HepG2 (cell line): ENCODE results near the gene MYEOV. TPM values are rescaled to one million over a fixed set of nuclear protein-coding genes. Genes with fewer than 3 reads are reported as not detected.

Experiments
- ATAC-seq: fragments of 200-7000 bp; cut with Tn5 transposase; 3 replicates; pipeline ENCODE4 v1.9.1; 2020; ENCODE audit warnings: mild to moderate bottlenecking, moderate library complexity
- BruUV-seq: library from RNA; stranded (reverse); fragments of 400-500 nt; replicated peaks from 2 replicates; lab custom pipeline; 2021; lab: Mats Ljungman, UMichigan
- CTCF ChIA-PET: fragments of 300-600 bp; formaldehyde crosslinking; extraction: SDS; loops from one replicate; lab custom pipeline; 2021; ENCODE audit warnings: low total read pairs, inconsistent platforms, low intra/inter-chr PET ratio; lab: Yijun Ruan, JAX
- POLR2A ChIA-PET: fragments of 350-600 bp; sonication (Branson Sonifier 250); formaldehyde crosslinking; loops from one replicate; lab custom pipeline; 2020; ENCODE audit warnings: antibody characterized with exemption, inconsistent platforms; lab: Yijun Ruan, JAX
- DNase-seq: peaks from one replicate; pipeline ENCODE4 v3.0.0-alpha.2; 2015; ENCODE audit warnings: low spot score
- FAIRE-seq: peaks from 3 replicates; lab custom pipeline; 2011; peaks lifted over from hg19 to GRCh38; lab: Jason Lieb, UNC
- H2AFZ ChIP-seq: one replicate; pipeline ENCODE4 v1.6.1; 2011; ENCODE audit warnings: low read length, inconsistent platforms
- H3K27ac ChIP-seq: fragments of 300-600 bp; 3 replicates; pipeline ENCODE4 v1.8.0; 2011; ENCODE audit warnings: mixed run types, mild to moderate bottlenecking, mixed read lengths, low read length, inconsistent platforms; ENCODE audit not compliant: insufficient read depth; ENCODE audit errors: extremely low read length
- H3K27me3 ChIP-seq, 2 experiments: fragments of 200-600 bp in 1 of 2; 2 replicates in 1 of 2; 3 replicates in 1 of 2; pipeline versions ENCODE4 v1.6.0 to v1.8.0; 2011; ENCODE audit warnings: low read length in 2 of 2, mild to moderate bottlenecking in 2 of 2, moderate library complexity in 2 of 2, inconsistent platforms in 1 of 2; ENCODE audit not compliant: insufficient read depth in 2 of 2, control insufficient read depth in 1 of 2
- H3K36me3 ChIP-seq, 2 experiments: fragments of 200-600 bp in 1 of 2; replicated peaks in 1 of 2; 2 replicates in 1 of 2; 3 replicates in 1 of 2; pipeline versions ENCODE4 v1.5.1 to v1.8.0; 2011; ENCODE audit warnings: low read length in 2 of 2, inconsistent platforms in 1 of 2; ENCODE audit not compliant: insufficient read depth in 2 of 2, control insufficient read depth in 1 of 2
- H3K4me1 ChIP-seq: 2 replicates; pipeline ENCODE4 v1.5.1; 2012; ENCODE audit warnings: low read length, inconsistent platforms; ENCODE audit not compliant: insufficient read depth
- H3K4me2 ChIP-seq: 2 replicates; pipeline ENCODE4 v1.6.0; 2011; ENCODE audit warnings: low read depth, low read length, inconsistent platforms
- H3K4me3 ChIP-seq, 3 experiments: fragments of 200-600 bp in 1 of 3; sonication (generic), shearing (Covaris generic) in 1 of 3; replicated peaks in 1 of 3; 2 replicates each; pipeline ENCODE4 v1.5.1; 2011 to 2016; ENCODE audit warnings: low read length in 3 of 3, inconsistent platforms in 2 of 3, low read depth in 2 of 3, mild to moderate bottlenecking in 2 of 3, control low read depth in 1 of 3, mixed read lengths in 1 of 3; ENCODE audit not compliant: insufficient read depth in 1 of 3
- H3K79me2 ChIP-seq: one replicate; pipeline ENCODE4 v1.6.1; 2011; ENCODE audit warnings: low read length, inconsistent platforms; ENCODE audit not compliant: insufficient read depth
- H3K9ac ChIP-seq: 2 replicates; pipeline ENCODE4 v1.6.0; 2011; ENCODE audit warnings: mild to moderate bottlenecking, low read depth, low read length, inconsistent platforms; ENCODE audit not compliant: insufficient read depth
- H3K9me3 ChIP-seq: 2 replicates; pipeline ENCODE4 v1.5.1; 2012; ENCODE audit warnings: mild to moderate bottlenecking, low read length
- H4K20me1 ChIP-seq: 2 replicates; pipeline ENCODE4 v1.6.0; 2011; ENCODE audit warnings: inconsistent platforms, mild to moderate bottlenecking, low read length, moderate library complexity; ENCODE audit not compliant: insufficient read depth
- FUBP1 ChIP-seq: sonication (generic); formaldehyde crosslinking; IDR thresholded peaks from 2 replicates; pipeline ENCODE4 v1.5.1; 2020; ENCODE audit warnings: missing genetic modification reagents, mild to moderate bottlenecking, borderline replicate concordance
- KDM4B ChIP-seq: sonication (generic); formaldehyde crosslinking; IDR thresholded peaks from 2 replicates; pipeline ENCODE4 v1.4.0; 2020; ENCODE audit warnings: missing genetic modification reagents
- TCF12 ChIP-seq, 2 experiments: fragments of 450-650 bp in 1 of 2; sonication (generic) in 1 of 2; formaldehyde crosslinking in 1 of 2; IDR thresholded peaks; 2 replicates each; pipeline versions ENCODE4 v1.6.1 to v1.8.0; 2017 to 2022; ENCODE audit warnings: antibody characterized with exemption in 1 of 2, mild to moderate bottlenecking in 1 of 2, missing genetic modification reagents in 1 of 2, moderate library complexity in 1 of 2
- THAP11 ChIP-seq: IDR thresholded peaks from 2 replicates; pipeline ENCODE4 v1.6.1; 2016; ENCODE audit warnings: missing biosample characterization, missing genetic modification reagents
- THAP8 ChIP-seq: sonication (generic); formaldehyde crosslinking; IDR thresholded peaks from 2 replicates; pipeline ENCODE4 v1.5.1; 2020; ENCODE audit warnings: missing genetic modification reagents, mild to moderate bottlenecking, borderline replicate concordance
- ZMYM2 ChIP-seq: sonication (generic); formaldehyde crosslinking; IDR thresholded peaks from 2 replicates; pipeline ENCODE4 v1.8.0; 2022; ENCODE audit warnings: mild to moderate bottlenecking, missing genetic modification reagents
- ZNF720 ChIP-seq: sonication (generic); formaldehyde crosslinking; IDR thresholded peaks from 2 replicates; pipeline ENCODE4 v1.4.0; 2020; ENCODE audit warnings: missing genetic modification reagents
- WGBS: methylation state at CpG from one replicate; pipeline ENCODE4 v1.1.6; 2017; ENCODE audit warnings: low lambda C conversion rate; 5-methylcytosine and 5-hydroxymethylcytosine counted together
- in situ Hi-C: cut with HindIII; loops from 2 replicates; pipeline ENCODE4 v1.10.0; 2017; ENCODE audit warnings: low pct_unique_long_range_greater_than_20kb; ENCODE audit not compliant: extremely low pct_ligation_motif_present
- intact Hi-C: fragments of 100-400 bp; cut with micrococcal nuclease; formaldehyde crosslinking; loops from one replicate; pipeline ENCODE4 v1.10.0; 2022; ENCODE audit not compliant: unreplicated experiment
- polyA plus RNA-seq, 8 experiments: library from polyadenylated mRNA; depleted of rRNA in 3 of 8; stranded (reverse) in 7 of 8; unstranded in 1 of 8; fragments of >200 nt; fragmentation: Illumina TruSeq in 4 of 8; extraction: Trizol in 4 of 8; gene quantifications; 2 replicates each; pipeline versions ENCODE4 v1.2.1 to v1.2.3, GENCODE V29; 2011 to 2016; ENCODE audit warnings: low read depth in 4 of 8, missing spikeins in 1 of 8, mixed read lengths in 1 of 8; ENCODE audit not compliant: insufficient read depth in 1 of 8
- total RNA-seq, 5 experiments: library from RNA; depleted of rRNA; stranded (reverse); fragments of >200 nt; fragmentation: Illumina TruSeq; extraction: Trizol; gene quantifications; 2 replicates each; pipeline ENCODE4 v1.2.3, GENCODE V29; 2016; ENCODE audit warnings: low read depth in 1 of 5

MYEOV gene
- total and polyA plus RNA-seq, 2 of the 13 experiments (the other 11 are each of a cell fraction or from before 2014, with no cell fraction given): 0.33 to 1.8 TPM

- TF ChIP-seq TCF12 (IDR thresholded peaks at IDR 0.05) (no peak), TCF12 (CRISPR knock-in tag; IDR thresholded peaks at IDR 0.05) (no peak), ZNF720 (no peak), THAP11 (CRISPR knock-in tag) (no peak), FUBP1 (no peak), THAP8 (CRISPR knock-in tag) (no peak)
Measured at GRCh38 chr11:69329581-69329980, 35.6 kb downstream of the MYEOV start (continued).

- H3K4me3 ChIP-seq: no peak overlapping the region
- no peaks in the 10 kb centered on the region for H4K20me1 ChIP-seq
- no peaks in the 10 kb centered on the region for H3K4me1 ChIP-seq
- in situ Hi-C loops (no loop called here), intact Hi-C loops (no loop called here)
- no peak overlapping the region for H2AFZ ChIP-seq
- ChIA-PET POLR2A (no interaction called here), CTCF (no interaction called here)
- no peak overlapping the region for H3K9ac ChIP-seq
- DNase-seq (no peak), FAIRE-seq (no peak), ATAC-seq (no peak)
- BruUV-seq: no TSS peak
- H3K4me2 ChIP-seq: no peak overlapping the region
- H3K36me3 ChIP-seq: no peaks in the 10 kb centered on the region
- WGBS: 53% methylated on average over 4 of the region's 4 CpGs
- no peak overlapping the region for H3K27ac ChIP-seq
- no peaks in the 10 kb centered on the region for H3K9me3 ChIP-seq
- no peak for TF ChIP-seq ZMYM2
- TF ChIP-seq FUBP1: no peak
- TF ChIP-seq KDM4B (CRISPR knock-in tag): no peak
- H3K27me3 ChIP-seq: peaks cover 0 to 14% of the 10 kb centered on the region in 2 experiments; a peak in 3 of 5 replicates
- H3K79me2 ChIP-seq: no peaks in the 10 kb centered on the region
Measured at GRCh38 chr11:69330330-69330729, 36.4 kb downstream of the MYEOV start.
